Adrenal gland (tissue), 12 donors: ENCODE results near the gene SLC25A17. TPM values are rescaled to one million over a fixed set of nuclear protein-coding genes. Genes with fewer than 3 reads are reported as not detected.

ENCODE experiments used
- DNase-seq, 7 donors: peaks; one replicate each; pipeline ENCODE4 v3.0.0-alpha.2; 2019 to 2020
- H3K27ac ChIP-seq, 5 donors: fragments of 200-600 bp; sonication (generic) in 4 of 5; 1 replicate in 3 of 5; 2 replicates in 2 of 5; pipeline versions ENCODE4 v1.5.1 to v1.8.0; 2016 to 2020; ENCODE audit warnings: mild to moderate bottlenecking in 1 of 5
- H3K27me3 ChIP-seq: fragments of 200-600 bp; 2 replicates; pipeline ENCODE4 v1.8.0; 2021
- H3K36me3 ChIP-seq, 2 donors: fragments of 200-600 bp; replicated peaks in 1 of 2; 1 replicate in 1 of 2; 2 replicates in 1 of 2; pipeline versions ENCODE4 v1.5.1 to v1.8.0; 2018 to 2022
- H3K4me1 ChIP-seq, 2 donors: fragments of 200-600 bp; replicated peaks in 1 of 2; 1 replicate in 1 of 2; 2 replicates in 1 of 2; pipeline versions ENCODE4 v1.5.1 to v1.8.0; 2018 to 2021
- H3K4me3 ChIP-seq, 4 donors: fragments of 200-600 bp; sonication (generic) in 3 of 4; one replicate each; pipeline ENCODE4 v1.5.1; 2016 to 2018
- H3K9me3 ChIP-seq, 3 donors: fragments of 200-600 bp; sonication (generic) in 1 of 3; replicated peaks in 1 of 3; 1 replicate in 2 of 3; 2 replicates in 1 of 3; pipeline versions ENCODE4 v1.5.1 to v1.8.0; 2016 to 2021
- CTCF ChIP-seq, 6 experiments: fragments of 450-650 bp in 4 of 6; fragments of 200-600 bp in 2 of 6; sonication (generic) in 1 of 6; IDR thresholded peaks; 1 replicate in 5 of 6; 2 replicates in 1 of 6; pipeline versions ENCODE4 v1.5.1 to v1.8.0; 2016 to 2021; ENCODE audit warnings: antibody characterized with exemption in 6 of 6, mild to moderate bottlenecking in 2 of 6, moderate library complexity in 1 of 6
- POLR2A ChIP-seq, 2 donors: fragments of 450-650 bp; IDR thresholded peaks; one replicate each; pipeline ENCODE4 v1.6.1; 2017; ENCODE audit warnings: antibody characterized with exemption in 2 of 2, mild to moderate bottlenecking in 2 of 2, moderate library complexity in 1 of 2
- WGBS, 4 donors: extraction: QIAGEN DNeasy Blood & Tissue Kit in 2 of 4; methylation state at CpG; one replicate each; pipeline versions ENCODE4 v1.1.5 to v1.1.7; 2013 to 2017; 5-methylcytosine and 5-hydroxymethylcytosine counted together
- intact Hi-C, 2 donors: fragments of 100-400 bp; cut with DNase I; formaldehyde crosslinking; loops; one replicate each; pipeline versions ENCODE4 v1.14.1 to v1.15.0; 2022 to 2023
- polyA plus RNA-seq, 3 donors: library from polyadenylated mRNA; stranded (reverse); fragments of 200-250 nt in 2 of 3; fragments of 350-450 nt in 1 of 3; fragmentation: Illumina TruSeq in 1 of 3; extraction: RNeasy Lipid Tissue Mini Kit (QIAGEN cat#74804) in 1 of 3; gene quantifications; one replicate each; pipeline ENCODE4 v1.2.3, GENCODE V29; 2013 to 2014
- total RNA-seq, 9 donors: library from RNA; depleted of rRNA in 4 of 9; stranded (reverse); fragments of >200 nt in 4 of 9; fragments of 120-200 nt in 1 of 9; fragmentation: NEBNext Ultra II Directional in 1 of 9; extraction: Animal tissue kit (Norgen Biotek cat#: 25700) in 1 of 9; gene quantifications; one replicate each; pipeline versions ENCODE4 v1.1.0 to v1.2.4, GENCODE V29; 2013 to 2023
- donor health status: healthy with polysubstance abuse.
- donor health status: Bipolar disorder and iron deficiency.
- donor health status: DM: yes; HTN: yes; CAD: no.
- donor health status: DM: no; HTN: no; CAD: no.
- donor health status: DM: no; HTN: no; CAD: no.
- donor health status: DM: yes; HTN: yes; CAD: no.

SLC25A17 gene
- total and polyA plus RNA-seq, 12 donors = 13.2 to 40.8 (median 22.0) TPM

DNA sequence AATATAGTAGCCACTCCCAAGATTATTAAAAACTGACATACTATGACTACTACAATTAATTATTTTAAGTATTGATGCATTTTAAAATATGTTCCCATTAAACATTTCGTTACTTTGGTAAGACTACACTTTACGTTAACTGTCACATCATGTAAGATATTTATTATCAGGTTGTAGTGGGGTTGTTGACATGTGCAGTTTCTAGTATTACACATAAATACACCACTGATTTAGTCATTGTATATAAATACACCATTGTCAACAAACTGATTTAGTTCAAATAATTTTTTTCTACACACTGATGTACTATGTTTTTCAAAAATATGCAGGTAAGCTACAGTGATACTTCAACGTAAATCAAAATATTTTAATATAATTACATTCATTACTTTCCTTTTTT lies 25.8 kb upstream of the SLC25A17 start:
- DNase-seq = no peak
- no peaks in the 10 kb centered on the region for H3K27me3 ChIP-seq
- peaks cover 0 to 21% of the 10 kb centered on the region in 2 donors for H3K4me1 ChIP-seq
- H3K36me3 ChIP-seq = peaks cover 0 to 95% of the 10 kb centered on the region in 2 donors
- no peaks in the 10 kb centered on the region for H3K9me3 ChIP-seq
- no peak for TF ChIP-seq CTCF (IDR thresholded peaks at IDR 0.05)
- no peak for TF ChIP-seq POLR2A (IDR thresholded peaks at IDR 0.05)
- H3K27ac ChIP-seq = no peak overlapping the region
- 92 to 96% (median 94%) methylated on average over 3 of the region's 3 CpGs for WGBS, 4 donors
- no peak overlapping the region for H3K4me3 ChIP-seq
- intact Hi-C loops = no loop called here

DNA sequence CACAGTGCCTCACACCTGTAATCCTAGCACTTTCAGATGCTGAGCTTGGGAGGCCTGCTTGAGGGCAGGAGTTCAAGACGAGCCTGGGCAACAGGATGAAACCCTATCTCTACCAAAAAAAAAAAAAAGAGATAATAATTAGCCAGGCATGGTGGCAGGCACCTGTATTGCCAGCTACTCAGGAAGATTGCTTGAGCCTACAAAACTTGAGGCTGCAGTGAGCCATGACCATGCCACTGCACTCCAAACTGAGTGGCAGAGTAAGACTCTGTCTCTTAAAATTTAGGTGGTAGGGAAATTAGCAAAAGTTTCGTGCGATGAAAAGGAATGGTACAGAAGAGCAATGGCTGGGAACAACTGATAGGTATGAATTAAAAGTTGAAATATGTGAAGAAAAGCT lies 19.3 kb upstream of the SLC25A17 start:
- intact Hi-C loops = no loop called here
- WGBS, 4 donors = 85 to 95% (median 89%) methylated on average over 3 of the region's 3 CpGs
- Histone ChIP-seq H3K27me3 (no peaks in the 10 kb centered on the region), H3K4me1 (peaks cover 0 to 14% of the 10 kb centered on the region in 2 donors), H3K9me3 (no peaks in the 10 kb centered on the region), H3K27ac (no peak overlapping the region), H3K4me3 (no peak overlapping the region), H3K36me3 (peaks cover 0 to 89% of the 10 kb centered on the region in 2 donors)
- TF ChIP-seq POLR2A (IDR thresholded peaks at IDR 0.05) = no peak
- TF ChIP-seq CTCF (IDR thresholded peaks at IDR 0.05) = no peak
- DNase-seq = no peak

DNA sequence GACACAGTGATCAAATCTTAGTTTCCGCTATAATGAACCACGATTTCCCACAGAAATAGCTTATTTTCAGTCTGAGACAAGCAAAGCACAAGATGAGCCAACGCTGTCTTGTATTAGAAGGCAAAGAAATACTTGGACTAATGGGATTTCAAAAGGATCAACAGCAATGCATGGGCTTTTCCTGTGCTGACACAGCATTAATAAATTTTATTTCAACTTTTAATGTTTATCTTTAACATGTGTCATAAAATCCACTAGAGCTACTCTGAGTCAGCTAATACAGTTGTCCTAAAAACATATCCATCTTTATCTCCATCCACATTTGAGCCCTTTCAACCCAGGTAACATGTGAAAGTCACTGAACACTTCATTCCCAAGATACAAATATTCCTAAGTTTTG lies 15.5 kb upstream of the SLC25A17 start:
- H3K4me1 ChIP-seq = no peaks in the 10 kb centered on the region
- no peaks in the 10 kb centered on the region for H3K27me3 ChIP-seq
- no peak for DNase-seq
- intact Hi-C loops = no loop called here
- no peak overlapping the region for H3K4me3 ChIP-seq
- no peak for TF ChIP-seq POLR2A (IDR thresholded peaks at IDR 0.05)
- no peak for TF ChIP-seq CTCF (IDR thresholded peaks at IDR 0.05)
- H3K36me3 ChIP-seq = peaks cover 0 to 93% of the 10 kb centered on the region in 2 donors
- no peaks in the 10 kb centered on the region for H3K9me3 ChIP-seq
- H3K27ac ChIP-seq = no peak overlapping the region
- 94 to 98% (median 97%) methylated on average over 3 of the region's 3 CpGs for WGBS, 4 donors

- H3K4me1 ChIP-seq = peaks cover 0 to 11% of the 10 kb centered on the region in 2 donors
- H3K27ac ChIP-seq = no peak overlapping the region
- H3K4me3 ChIP-seq = no peak overlapping the region
- peaks cover 0 to 91% of the 10 kb centered on the region in 2 donors for H3K36me3 ChIP-seq
- no peaks in the 10 kb centered on the region for H3K9me3 ChIP-seq
- intact Hi-C loops = no loop called here
- no peaks in the 10 kb centered on the region for H3K27me3 ChIP-seq
- WGBS, 4 donors = 67 to 73% (median 70%) methylated on average over 6 of the region's 6 CpGs
- no peak for DNase-seq
- no peak for TF ChIP-seq POLR2A (IDR thresholded peaks at IDR 0.05)
- no peak for TF ChIP-seq CTCF (IDR thresholded peaks at IDR 0.05)
These were observed 10.0 kb upstream of the SLC25A17 start for GRCh38 chr22:40829131-40829530.
